Measurements from ENCODE around the gene AGA.

- TF ChIP-seq POLR2A (IDR thresholded peaks at IDR 0.05): no peak
- TF ChIP-seq POLR2AphosphoS5 (IDR thresholded peaks at IDR 0.05): no peak
Measured at GRCh38 chr4:177484613-177485021, 42.4 kb upstream of the AGA start.
